Hematopoietic multipotent progenitor cell treated with erythropoietin and hydrocortisone succinate and interleukin-3 and kit ligand, for 17 days (in vitro differentiated cells): Measurements from ENCODE around the gene RASGRP2.
"Not testable (repeated sequence)": the region's sequence is repeated elsewhere in the genome, so short reads cannot be mapped to it uniquely, and the experiment has no call there.

Experiments used
- DNase-seq: peaks from one replicate; pipeline ENCODE4 v3.0.0-alpha.2; 2015; ENCODE audit warnings: low spot score

The RASGRP2 gene

DNA sequence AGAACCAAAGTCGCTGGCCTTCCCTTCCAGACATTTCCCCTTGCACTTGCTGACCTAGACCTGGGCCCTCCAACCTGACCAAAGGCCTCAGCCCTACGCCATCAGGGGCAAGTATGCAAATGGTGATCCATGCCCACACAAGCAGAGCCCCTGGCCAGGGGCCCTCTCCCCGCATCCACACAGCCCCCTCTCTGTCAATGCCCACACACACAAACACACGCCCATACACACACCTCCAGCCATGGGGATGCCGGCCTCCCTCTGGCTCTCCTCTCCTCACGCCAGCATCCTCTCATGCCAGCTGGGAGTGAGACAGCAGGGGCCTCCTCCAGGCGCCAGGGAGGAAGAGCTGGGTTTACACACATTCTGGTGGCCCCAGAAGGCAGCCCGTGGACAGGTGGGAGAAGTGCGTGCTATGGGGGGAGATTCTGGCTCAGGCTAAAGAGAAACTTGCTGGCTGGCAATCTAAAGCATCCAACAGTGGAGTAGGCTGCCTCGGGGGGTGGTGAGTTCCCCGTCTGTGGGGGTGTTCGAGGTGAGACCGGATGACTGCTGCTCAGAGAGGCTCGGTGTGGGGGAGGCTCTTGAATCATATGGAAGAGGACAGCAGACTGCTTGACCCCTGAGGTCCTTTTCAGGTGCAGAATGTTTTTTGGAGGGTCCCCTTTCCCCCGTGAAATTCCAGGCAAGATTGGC, 25.7 kb downstream of the RASGRP2 start:
- DNase-seq = no peak

DNA sequence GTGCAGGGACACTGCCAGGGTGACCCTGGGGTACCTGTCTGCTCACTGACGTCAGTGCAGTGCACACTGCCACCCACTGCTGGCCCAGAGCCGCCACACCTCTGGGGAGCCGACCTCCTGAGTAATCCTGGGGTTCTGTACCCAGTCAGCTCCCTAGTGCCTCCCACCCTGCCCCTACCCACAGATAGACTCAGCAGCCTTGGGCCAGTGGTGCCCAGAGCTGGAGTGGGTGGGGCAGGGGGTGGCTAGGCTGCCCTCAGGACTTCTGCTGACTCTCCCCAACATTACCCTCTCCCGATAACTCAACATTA, 26.7 kb downstream of the RASGRP2 start:
- no peak for DNase-seq

DNA sequence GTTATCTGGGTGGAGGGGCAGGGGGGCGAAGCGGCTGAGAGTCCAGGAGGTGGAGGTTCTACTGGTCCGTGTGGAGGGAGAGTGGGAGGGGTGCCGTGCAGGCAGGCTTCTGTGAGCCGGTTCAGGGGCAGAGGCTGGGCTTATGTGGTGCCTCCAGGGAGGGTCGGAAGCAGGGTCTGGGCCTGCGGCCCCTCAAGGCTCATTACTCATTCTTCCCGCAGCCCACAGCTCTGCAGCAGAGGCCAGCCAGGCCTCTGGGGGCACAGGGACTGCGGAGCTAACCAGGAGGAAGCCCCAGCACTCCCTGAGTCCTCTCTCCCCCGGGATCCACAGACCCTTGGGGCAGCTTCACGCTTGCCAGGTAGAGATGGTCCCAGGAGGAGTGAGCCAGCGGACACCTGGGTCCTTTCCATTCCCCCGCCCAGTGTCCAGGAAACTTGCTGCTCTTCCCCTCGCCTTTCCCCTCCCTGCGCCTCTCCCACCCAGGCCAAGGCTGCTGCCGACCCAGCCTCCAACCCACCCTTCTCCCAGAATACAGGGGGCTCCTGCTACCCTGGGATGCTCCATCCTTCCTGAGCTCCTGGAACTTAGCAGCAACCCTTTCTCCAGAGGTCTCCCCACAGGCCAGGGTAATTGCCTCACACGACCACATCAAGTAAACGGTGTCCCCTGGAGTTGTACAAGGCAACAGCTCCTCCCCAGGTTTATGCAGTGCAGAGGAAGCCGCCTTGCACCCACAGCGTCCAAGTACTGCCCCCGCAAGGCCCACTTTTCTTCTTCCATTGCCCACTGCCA, 27.3 kb downstream of the RASGRP2 start:
- no peak for DNase-seq

DNA sequence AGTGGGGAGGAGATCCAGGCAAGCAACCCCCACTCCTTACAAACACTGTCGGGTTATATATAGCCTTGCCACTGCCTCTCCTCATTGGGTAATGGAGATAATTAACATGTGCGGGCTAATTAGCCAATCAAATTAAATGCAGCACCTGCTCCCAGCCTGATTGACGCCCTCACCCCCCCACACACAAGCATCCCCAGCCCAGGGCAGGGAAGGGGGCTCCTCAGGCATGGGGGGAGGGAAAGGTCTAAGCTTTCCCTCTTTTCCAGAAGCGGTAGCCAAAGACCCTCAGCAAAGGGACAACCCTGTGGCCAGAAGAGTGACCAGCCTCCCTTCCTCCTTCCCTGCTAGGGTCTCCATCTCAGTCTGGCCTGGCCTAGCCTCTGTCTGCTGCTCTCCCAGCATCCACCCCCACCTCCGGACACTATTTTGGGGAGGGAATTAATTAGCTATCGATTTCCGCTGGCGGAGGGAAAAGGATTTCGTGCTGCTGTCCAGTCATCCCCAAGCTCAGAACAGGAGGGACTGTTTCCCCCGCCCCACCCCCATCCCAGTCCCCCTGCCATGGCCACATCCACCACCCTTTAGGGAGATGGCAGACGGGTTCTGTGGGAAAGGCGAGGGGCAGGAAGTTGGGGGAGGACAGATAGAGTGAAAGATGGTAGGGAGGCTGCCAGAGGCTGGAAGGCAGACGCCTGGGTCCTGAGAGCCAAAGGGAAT, 28.0 kb downstream of the RASGRP2 start:
- no peak for DNase-seq

DNA sequence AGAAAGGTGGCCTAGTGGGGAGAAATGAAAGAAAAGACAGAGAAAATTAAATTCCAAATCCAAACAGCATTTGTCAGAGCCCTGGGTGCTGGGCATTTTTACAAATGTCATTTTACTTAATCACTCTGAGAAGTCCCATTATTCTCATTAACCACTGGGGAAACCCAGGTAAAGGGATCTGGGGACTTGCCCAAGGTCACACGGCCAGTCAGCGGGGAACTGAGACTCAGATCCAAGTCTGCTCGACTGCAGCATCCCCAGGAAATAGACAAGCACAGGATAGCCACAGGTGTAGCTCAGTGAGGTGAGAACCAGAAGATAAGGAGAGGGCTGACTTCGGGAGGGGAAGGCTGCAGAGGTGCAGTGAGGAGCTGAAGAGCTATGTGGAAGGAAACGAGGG, 28.8 kb downstream of the RASGRP2 start:
- no peak for DNase-seq

DNA sequence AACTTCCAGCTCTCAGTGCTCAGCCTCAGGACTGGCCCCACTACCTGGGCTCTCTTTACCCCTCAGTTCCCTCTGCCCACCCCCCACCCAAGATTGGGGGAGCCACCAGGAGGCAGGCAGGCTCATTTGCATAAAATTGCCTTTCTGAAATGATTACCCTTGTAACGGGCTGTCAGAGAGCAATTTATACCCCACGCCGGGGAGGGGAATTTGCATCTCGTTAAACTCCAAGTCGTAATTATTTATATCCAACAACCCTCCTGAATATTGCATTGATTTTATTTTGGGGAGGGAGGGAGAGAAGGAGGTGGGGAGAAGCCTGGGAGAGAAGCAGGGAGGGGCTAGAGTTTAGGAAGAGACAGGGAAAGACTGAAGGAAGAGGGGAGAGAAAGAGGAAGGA, 29.3 kb downstream of the RASGRP2 start:
- no peak for DNase-seq

DNA sequence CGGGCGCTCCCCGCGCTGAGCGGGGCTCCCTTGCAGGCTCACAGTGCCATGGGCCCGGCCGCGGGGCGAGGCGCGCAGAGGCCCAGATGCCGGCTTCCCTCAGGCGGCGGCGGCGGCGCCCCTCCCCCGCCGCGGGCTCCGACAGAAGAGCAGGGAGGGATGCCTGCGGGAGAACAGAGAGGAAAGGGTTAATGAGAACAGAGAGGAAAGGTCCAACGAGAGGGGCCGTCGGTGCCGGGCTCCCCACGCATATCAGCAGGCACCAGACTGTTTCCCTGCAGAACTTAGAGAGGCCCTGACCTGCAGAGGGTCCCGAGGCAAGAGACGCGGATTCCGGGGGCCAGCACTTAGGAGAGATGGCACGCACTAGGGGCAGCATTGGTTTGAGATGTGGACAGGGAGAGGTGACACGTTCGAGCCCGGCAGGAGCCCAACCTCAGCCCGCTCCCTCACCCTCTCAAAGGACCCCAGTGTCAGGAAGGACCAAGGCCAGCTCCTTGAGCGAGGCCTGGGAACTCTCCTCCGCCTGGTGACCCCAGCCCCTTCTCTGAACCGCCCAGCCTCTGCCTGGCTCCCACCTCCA, 30.1 kb downstream of the RASGRP2 start:
- no peak for DNase-seq

DNA sequence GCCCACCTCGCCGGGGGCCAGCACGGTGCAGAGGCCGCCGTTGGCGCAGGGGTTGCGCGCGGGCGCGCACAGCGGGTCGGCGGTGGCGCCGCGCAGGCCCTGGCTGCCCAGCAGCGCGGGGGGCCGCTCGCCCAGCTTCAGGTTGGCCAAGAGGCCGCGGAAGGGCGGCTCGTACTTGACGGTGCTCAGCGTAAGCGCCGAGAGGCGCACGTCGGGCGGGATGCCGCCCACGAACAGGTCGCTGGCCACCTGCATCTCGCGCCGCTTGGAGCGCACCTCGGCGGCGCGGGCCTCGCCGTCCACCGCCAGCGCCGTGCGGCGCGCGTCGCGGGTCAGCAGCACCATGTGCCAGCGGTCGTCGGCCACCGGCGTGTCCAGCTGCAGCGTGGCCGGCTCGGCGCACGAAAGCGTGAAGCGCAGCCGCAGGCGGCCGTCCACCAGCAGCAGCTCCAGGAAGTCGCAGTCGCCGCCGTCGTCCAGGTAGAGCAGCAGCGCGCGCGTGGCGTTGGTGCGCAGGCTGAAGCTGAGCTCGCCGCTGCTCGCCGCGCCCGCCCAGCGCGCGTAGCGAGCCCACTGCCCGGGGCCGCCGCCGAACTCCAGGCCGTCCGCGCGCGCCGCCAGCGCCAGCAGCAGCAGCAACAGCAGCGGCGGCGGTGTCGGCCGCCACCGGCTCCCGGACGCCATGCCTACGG, 30.8 kb downstream of the RASGRP2 start:
- no peak for DNase-seq

DNA sequence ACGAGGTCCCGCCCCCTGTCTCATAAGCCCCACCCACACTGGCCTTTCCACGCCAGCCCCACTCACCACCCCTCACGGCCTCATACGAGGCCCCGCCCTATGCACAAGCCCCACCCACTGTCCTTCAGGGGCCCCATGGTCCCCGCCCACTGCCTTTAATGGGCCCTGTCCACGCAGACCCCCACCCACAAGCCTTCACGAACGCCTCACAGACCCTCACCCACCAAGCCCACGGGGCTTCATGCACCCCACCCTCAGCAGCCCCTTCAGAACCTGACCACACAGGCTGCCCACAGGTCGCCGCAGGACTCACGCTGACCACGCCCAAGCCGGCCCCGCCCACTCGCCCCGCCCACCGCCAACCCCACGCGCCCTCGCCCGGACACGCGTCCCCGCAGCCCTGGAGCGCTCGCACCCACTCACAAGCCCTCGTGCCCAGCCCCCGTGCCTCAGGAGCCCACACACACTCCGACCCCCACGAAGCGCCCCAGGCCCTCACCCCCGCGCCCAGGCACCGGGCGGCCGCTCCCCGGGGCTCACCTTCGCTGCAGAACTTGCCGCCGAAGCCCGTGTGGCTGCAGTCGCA, 31.4 kb downstream of the RASGRP2 start:
- DNase-seq = no peak

DNA sequence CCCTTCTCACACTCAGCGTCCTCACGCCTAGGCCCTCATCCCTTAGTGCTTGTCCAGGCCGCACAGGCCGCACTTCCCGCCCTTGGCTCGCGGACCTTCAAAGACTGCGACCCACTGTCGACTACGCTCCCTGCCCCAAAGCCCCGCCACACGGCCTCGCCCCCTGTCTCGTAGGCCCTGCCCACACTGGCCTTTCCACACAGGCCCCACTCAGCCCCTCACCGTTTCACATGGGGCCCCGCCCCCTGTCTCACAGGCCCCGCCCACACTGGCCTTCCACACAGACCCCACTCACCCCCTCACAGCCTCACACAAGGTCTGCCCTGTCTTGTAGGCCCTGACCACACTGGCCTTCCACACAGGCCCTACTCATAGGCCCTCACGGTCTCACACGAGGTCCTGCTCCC, 32.0 kb downstream of the RASGRP2 start:
- DNase-seq = no peak

DNA sequence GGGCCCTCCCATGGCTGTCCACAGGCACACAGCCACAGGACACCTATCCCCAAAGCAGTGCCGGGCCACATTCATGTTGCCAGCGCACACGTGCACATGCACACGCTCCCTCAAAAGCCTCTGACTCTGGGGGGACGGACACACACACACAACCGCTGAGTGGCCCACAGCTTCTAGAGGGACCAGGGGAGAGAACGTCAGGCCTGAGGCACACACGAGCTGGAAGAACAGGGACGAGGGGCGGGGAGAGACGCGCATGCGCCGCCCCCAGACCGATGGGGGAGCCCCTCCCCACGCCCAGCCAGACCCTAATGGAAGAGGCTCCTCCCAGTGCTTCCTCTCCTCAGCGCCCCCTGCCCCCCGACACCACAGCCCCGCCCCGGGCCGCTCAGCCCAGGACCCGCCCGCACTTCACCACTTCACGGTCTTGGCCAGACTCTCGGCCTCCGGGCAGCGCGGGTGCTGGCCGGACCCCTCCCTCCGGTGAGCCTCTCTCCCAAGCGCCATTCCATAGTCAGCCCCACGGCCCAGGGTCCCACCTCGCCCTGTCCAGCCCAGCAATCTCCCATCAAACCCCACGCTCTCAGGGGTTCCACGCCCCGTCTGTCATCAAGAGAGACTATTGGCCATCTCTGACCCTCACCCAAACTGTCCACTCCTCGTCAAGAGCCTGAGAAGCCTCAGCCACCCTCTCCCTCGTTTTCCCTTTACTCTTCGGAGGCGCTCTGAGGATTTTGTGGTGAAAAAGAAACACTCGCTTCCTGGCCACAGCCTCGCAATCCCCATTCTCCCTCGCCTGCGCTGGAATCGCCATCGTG, 32.6 kb downstream of the RASGRP2 start:
- DNase-seq = no peak

DNA sequence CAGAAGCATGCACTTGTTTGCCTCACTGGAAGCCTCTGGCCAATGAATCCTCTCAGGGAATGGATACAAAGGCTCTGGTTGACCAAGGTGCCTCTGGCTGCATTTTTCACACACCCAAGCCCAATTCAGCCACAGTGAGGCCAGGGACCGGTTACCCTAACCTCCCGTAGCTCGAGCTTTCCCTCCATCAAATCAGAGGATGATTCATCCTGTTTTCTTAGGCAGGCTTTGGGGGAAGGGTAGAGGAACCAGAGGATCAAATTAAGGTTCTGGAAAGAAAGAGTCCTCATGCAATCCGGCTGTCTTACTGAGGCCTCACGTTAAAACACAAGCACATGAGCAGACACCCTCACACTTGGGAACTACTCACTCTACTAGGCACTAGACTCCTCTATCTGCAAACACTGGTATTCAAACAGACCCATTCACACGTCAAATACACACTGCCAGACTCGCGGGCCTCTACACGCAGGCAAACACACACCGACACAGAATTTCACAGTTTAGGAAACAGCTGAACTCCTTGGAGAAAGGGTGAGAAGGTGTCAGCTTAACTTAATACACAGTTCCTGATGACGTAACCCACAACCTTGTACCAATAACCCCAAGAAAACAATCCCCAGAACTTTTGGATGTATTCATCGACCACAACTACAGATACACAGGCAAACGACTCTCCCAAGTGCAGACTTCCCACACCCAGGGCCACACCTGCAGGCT, 33.4 kb downstream of the RASGRP2 start:
- DNase-seq = no peak

DNA sequence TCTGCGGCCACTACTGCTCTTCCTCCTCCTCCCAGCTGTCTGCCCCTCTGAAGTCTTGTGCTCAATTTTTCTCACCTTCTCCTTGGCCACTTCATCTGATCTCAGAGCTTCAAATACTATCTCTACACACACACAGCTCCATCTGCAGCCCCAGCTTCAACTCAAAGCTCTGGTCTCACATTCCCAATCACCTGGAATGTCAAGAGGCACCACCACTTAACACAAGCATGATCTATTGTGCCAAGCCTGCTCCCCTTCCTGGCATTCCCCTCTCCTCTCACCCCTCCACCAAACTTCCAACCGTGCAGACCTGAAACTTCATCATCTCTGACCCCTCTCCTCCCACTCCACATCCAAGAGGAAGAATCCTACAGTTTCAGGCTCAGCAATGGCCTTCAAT, 38.4 kb downstream of the RASGRP2 start:
- no peak for DNase-seq

DNA sequence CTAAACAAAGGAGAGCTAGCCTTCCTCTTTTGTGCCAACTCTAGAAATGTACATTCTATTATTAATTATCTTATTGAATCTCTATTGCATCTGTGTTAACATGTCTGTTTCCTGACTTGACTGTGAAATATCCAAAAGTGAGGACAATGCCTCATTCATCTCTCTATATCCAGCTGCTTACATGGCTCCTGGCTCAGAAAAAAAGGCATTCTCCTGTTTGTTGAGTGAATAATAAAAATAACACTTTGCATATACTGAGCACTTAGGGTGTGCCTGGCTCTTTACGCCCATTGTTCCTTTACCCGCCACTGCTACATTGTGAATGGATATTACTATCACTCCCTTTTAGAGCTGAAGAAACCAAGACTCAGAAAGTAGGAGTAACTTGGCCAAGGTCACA, 40.9 kb downstream of the RASGRP2 start:
- no peak for DNase-seq

DNA sequence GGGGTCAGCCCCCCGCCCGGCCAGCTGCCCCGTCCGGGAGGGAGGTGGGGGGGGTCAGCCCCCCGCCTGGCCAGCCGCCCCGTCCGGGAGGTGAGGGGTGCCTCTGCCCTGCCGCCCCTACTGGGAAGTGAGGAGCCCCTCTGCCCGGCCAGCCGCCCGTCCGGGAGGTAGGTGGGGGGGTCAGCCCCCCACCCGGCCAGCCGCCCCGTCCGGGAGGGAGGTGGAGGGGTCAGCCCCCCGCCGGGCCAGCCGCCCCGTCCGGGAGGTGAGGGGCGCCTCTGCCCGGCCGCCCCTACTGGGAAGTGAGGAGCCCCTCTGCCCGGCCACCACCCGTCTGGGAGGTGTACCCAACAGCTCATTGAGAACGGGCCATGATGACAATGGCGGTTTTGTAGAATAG, 42.0 kb downstream of the RASGRP2 start:
- not testable (repeated sequence) for DNase-seq

DNA sequence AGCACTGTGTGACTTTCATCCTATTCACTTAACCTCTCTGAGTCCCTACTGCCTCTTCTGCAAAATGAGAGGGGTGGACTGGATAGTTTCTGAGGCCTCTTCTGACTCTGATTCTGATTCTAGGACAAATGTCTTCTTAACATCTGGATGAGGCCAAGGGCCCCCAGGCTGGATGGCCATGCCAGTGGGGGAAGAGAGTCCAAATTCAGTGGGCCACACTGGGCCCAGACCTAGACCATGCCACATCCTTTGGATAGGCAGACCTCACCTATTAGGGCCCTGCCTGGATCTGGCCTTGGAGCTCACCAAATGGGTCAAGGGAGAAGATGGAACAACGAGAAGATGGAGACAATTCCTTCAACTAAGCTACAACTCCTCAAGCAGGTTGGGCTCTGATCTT, 45.5 kb downstream of the RASGRP2 start:
- no peak for DNase-seq

DNA sequence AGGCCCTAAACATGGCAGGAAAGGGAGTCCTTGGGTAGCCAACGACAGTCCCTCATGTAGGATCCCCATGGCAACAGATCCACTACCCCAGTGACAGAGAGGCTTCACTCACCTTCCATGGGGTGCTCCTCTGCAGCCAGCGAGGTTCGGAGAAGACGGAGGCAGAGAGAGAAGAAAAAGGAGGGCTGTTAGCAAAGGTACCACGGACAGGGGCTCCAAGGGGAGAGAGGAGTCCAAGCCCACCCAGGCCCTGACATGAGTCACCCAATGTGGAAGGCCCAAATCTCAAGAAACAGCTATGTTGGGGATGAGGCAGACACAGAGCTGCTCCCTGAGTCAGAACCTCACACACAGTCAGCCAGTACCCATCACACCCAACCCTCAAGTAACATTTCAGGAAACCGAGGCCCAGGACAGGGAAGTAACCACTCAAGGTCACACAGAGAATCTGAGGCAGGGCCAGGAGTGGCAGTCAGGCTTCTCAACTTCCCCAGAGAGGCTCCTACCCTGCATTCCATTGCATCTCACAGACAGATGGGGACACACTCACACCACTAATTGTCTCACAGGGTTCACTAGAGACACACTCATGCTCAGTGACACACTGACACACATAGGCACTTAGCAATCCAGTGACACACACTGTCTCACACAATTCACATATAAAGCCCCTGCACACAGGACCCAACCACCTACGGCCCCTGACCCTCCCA, 46.1 kb downstream of the RASGRP2 start:
- no peak for DNase-seq

DNA sequence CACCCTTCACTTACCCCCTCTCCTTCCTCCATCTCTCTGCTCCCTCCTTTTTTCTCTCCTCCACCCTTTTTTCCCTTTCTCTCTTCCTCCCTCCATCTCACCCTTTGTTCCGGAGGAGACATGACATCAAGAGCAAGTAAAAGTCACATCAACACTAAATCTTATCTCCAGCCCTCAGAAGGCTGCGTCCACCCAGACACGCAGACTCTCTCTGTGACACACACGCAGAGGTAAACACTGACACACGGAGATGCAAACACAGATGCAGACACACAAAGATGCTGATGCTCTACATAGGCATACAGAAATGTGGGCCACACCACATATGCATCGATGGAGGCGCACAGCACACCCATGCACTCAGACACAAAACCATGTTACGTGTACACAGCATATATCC, 47.9 kb downstream of the RASGRP2 start:
- no peak for DNase-seq

DNA sequence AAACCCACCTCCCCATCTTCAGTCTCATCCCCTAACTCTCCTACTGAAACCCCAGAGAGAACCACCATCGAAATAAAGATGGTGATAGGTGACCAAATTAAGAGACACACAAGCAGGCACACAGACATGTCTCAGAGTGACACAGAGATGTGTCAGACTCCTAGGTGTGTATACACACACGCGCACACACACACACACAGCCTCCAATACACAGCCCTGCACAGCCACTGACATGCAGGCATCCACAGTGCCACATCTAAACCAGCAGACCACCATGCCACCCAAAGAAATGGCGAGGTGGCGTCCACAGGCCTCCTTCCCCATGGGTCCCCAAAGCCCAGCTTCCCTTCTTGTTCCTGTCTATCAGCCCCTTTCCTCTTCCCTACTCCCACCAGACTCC, 48.4 kb downstream of the RASGRP2 start:
- no peak for DNase-seq
